Jurkat, Clone E6-1 (cell line): ENCODE measurements around the gene TMEM106C. TPM values are rescaled to one million over a fixed set of nuclear protein-coding genes. Genes with fewer than 3 reads are reported as not detected.

Source experiments
- DNase-seq: peaks from one replicate; pipeline ENCODE4 v3.0.0-alpha.2; 2011; ENCODE audit warnings: low read depth, low spot score
- H3K4me3 ChIP-seq: 2 replicates; pipeline ENCODE4 v1.5.1; 2011; ENCODE audit warnings: mild to moderate bottlenecking, low read length, control low read depth, moderate library complexity
- polyA plus RNA-seq: library from polyadenylated mRNA; unstranded; fragments of >200 nt; gene quantifications from one replicate; pipeline ENCODE4 v1.2.1, GENCODE V29; 2012; ENCODE audit warnings: missing spikeins; ENCODE audit not compliant: insufficient read length, insufficient read depth

The TMEM106C gene, protein sequence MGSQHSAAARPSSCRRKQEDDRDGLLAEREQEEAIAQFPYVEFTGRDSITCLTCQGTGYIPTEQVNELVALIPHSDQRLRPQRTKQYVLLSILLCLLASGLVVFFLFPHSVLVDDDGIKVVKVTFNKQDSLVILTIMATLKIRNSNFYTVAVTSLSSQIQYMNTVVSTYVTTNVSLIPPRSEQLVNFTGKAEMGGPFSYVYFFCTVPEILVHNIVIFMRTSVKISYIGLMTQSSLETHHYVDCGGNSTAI
- 327 TPM for polyA plus RNA-seq

DNA sequence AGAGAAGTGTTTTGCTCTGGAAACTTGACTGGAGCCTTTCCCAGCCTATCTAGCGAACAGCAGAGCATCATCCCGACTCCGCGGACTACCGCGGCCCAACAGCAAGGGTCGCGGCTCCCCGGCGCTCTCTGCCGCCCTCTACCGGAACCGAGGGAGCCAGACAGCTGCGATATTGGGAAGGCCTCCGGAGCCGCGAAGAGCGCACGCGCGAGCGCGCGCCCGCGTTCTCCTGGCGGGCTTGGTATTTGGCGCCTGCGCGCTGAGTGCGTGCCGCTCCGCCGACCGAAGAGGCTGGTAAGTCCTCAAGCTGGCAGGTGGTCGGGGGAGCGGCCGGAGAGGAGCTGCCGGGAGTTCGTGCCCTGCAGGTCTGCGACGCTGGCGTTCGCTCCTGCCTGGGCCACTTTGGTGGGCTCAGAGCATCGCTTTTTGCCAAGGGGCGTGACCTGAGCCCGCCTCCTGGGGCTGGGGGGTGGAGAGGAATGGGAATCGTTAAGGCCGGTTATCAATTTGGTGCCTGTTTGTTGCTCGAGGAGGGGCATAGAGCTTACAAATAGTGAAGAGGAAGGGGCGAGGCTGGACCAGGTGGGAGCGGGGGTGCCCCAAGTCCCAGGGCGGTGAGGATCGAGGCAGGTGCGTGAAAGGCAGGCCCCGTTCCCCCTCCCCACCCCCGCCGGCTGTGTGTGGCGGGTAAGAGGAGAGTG is at the start of gene TMEM106C:
TMEM106C (plus strand) TSS at position 257 of the 701 bp plus-strand sequence. CDS start 641 bp downstream, outside the sequence.
- peak within 1 kb of the TSS; percentile 72 for H3K4me3 ChIP-seq
- DNase-seq = peak; percentile 87

DNA sequence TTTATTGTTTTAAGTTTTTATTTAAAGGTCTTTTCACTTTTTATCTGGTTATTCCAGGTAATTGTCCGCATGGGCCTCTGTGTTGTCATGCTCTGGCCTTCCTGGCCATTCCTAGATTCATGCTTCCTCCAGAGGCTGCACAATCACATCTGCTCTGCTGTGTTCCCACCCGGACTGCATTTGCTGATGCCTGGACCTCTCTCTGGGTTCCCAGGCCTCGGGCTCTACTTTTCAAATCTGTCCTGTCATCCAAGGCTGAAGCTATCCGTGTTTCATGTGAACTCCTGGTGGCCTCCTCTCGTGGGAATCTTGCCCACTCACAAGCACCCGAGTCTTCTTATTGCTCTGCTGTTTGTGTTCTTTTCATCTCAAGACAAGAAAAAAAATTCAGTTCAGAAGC is 42.5 kb upstream of the TMEM106C start:
- H3K4me3 ChIP-seq = no peak overlapping the region
- DNase-seq = no peak

DNA sequence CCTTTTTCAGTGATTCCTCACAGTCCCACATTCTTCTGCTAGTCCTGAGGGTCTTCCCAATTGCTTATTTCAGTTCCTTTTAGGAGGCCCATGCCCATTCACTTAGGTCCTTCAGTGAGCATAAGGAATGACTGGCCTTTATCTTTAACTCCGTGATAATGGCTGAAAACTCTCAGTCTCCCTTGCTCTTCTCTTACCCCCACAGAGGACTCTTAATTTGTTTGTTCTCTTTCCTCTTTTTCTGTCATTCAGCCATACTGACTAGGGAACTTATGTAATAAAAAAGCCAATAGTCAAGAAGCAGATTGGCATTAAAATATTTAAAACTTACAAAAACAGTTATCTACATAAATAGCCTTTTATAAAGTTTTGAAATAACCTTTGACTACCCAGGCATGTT is 41.5 kb upstream of the TMEM106C start:
- DNase-seq = no peak
- H3K4me3 ChIP-seq = no peak overlapping the region

DNA sequence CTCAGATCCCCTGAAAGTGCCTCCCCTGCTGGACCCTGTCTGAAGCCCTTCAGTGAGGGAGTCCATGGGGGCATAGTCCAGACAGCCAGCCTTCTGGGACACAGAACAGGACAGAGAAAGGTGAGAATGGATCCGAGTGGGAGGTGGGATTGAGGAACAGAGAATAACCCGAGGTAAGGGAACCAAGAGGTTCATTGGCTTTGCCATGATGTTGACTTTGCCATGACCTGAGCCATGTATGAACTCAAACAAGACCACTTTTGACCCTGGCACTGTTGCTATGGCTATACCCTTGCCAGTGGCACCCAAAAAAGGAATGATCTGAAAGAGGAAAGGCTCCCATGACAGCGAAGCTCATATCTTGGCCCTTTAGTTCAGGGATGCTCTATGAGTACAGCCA is 36.0 kb upstream of the TMEM106C start:
- H3K4me3 ChIP-seq = no peak overlapping the region
- no peak for DNase-seq

DNA sequence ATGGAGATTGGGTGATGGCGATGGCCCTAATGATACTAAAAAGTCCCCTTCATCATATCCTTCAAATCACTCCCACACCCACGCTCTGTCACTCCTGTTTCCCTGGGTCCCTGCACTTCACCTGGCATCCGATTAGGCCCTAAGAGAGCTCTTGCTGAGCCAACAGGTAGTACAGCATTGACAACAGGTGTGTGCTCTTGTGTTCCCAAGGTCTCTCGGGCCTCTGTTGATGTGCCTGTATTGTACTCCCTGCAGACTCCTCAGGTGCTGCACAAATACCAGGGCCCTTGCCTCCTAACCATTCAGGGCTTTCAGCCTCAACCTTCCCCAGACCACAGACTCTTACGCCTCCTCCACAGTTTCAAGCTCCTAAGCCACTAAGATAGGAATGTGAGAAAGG is 32.8 kb upstream of the TMEM106C start:
- H3K4me3 ChIP-seq = no peak overlapping the region
- no peak for DNase-seq

DNA sequence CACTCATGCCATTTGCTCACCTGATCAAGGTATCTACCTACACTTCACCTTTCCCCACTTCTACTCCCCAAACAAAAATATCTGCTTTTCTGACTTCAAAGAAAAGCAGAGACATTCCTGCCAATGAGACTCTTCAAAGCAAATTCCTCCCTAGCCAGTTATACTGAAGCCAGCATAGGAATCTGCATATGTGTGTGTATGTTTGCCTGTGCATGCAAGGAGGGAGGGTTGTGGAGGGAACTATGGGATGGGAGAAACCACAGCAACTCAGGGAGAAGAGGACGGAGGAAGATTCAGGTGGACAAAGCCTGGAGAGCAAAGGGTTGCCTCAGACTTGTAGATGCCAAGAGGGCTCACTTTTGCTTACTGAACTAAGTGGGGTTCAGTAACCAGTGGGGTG is 32.2 kb upstream of the TMEM106C start:
- H3K4me3 ChIP-seq = no peak overlapping the region
- no peak for DNase-seq

DNA sequence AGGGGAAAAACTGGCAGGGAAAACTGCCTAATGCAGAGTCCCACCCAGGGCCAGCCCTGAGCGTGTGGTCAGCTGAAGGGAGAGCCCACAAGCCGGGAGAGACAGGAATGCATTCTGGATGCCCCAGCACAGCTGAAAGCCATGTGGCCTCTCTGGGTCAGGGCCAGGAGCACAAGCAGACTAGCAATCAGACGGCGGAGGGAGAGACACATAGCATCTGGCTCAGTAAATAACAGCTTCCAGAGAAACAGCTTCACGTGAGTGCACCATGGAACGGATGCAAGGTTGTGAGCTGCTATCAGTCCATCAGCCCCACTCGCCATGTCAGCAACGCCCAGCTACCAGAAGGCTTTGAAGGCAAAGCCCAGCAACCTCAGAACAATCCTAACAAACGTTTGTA is 28.2 kb upstream of the TMEM106C start:
- H3K4me3 ChIP-seq = no peak overlapping the region
- no peak for DNase-seq

DNA sequence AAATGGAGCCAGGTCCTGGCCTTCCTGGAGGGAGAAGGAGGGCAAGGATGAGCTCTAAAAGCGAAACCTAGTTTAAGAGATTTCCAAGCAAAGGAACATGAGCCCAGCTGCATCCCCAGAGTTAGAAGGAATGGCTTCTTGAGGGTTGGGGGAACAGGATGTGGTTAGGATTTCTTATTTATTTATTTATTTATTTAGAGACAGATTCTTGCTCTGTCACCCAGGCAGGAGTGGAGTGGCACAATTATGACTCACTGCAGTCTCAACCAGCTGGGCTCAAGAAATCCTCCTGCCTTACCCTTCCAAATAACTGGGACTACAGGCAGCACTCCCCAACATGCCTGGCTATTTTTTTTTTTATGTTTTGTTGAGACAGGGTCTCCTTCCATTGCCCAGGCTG is 25.3 kb upstream of the TMEM106C start:
- peak; percentile 20 for DNase-seq
- no peak overlapping the region for H3K4me3 ChIP-seq

DNA sequence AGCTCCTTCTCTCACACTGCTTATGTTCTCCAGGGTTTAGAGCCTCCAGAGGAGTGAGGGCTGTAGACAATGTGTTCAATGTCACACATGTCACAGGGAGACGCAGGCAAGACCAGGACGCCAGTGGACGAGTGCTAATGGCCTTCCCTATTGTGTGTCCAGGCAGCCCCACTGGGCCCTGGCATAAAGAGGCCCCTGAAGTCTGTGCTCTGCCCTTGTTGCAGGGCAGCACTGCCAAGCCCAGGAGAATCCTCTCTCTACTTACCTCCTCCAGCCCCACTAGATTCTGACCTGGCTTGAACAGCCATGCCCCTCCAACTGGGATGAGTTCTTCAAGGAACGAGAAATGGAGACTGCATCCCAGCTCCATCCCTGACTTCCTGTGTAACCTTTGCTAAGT is 24.8 kb upstream of the TMEM106C start:
- DNase-seq = no peak
- no peak overlapping the region for H3K4me3 ChIP-seq

DNA sequence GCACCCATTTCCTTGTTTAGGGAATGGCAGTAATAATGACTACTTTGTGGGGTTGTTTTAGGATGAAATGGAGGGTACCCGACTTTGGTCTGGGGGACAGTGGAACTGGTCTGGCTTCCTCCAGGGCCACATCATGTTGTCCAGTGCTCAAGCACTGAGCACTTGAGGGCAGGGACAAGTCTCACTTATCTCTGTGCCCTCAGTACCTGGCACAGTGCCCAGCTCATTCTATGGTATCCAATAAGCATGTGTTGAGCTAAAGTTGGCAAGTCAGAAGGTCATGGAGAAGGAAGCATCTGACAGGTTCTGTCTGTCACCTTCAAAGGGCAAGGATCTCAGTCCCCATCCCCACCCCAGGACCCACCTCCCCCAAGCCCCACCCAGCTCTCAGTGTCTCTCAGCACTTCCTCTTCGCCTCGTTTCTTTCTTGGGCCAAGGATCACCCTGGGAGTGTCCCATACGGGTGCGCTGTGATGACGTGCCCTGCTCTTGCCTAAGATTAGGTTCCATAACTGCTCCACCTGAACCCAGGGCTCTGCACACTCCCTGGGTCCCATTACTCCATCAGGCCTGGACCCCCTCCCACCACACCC is 24.3 kb upstream of the TMEM106C start:
- DNase-seq = no peak
- no peak overlapping the region for H3K4me3 ChIP-seq

DNA sequence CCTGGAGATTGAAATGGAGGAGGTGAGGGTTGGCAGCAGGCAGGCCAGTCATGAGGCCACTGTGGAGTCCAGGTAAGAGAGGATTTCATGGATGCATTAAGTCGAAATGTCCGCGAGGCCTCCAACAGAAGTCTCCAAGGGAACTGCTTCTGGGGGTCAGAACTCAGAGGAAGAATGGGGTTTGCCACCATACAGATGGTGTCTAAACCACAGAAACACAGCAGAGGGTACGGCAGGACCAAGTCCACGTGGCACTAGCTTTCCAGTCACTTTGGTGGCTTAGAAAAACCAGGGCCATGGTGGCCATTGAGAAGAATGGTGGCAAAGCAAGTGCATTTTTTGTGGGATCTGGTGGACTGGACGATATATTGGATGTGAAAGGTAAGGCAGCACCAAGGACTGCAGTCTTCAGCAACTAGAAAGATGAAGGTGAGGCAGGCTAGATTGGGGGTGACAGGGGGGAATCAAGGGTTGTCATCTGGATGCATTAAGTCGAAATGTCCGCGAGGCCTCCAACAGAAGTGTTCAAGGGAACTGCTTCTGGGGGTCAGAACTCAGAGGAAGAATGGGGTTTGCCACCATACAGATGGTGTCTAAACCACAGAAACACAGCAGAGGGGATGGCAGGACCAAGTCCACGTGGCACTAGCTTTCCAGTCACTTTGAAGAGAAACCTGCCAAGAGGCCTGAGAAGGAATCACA is 22.5 kb upstream of the TMEM106C start:
- no peak overlapping the region for H3K4me3 ChIP-seq
- DNase-seq = no peak

DNA sequence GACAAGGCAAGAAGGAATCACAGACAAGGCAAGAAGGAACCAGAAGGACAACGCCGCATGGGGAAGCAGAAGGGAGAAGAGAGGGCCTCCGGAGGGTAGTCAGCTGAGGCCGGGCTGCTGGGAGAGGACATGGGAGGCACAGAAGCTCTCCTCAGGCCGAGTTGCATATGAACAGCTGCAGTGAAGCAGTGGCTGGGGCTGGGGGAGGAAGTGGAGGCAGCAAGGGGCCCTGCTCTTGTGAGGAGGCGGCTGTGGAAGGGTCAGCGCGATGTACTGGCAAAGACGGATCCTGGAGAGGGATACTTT is 22.0 kb upstream of the TMEM106C start:
- H3K4me3 ChIP-seq = no peak overlapping the region
- DNase-seq = no peak

DNA sequence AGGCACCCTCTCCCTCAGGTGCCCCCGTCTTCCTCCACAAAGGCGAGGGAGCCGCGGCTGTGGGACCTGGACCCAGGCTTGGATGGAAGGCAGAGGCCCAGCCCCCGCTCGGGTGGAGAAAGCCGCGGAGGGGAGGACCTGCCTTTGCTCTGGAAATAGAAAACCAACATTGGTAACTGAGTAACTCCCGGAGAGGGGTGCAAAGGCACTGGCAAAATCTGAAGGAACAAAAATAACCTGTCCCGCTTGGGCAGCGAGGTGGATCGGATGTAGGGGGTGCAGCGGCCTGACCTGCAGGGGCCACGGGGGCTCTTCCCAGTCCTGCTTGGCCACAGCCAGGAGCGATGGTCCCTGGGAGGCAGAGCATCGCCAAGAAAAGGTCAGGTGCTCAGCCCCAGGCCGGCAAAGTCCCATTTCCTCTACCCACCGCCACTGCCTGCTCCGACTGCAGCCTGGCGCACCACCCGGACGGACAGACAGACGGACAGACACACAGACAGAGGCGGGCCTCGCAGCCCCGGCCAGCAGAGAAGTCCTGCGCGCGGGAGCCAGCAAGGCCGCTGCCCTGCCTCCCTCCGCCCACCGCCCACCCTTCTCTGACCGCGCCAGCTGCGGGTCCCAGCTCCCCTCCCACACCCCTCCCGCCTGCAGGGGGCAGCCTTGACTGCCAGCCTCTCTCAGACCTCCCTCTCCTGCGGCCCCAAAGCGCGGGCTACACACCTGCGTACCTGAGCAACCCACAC is 21.4 kb upstream of the TMEM106C start:
- H3K4me3 ChIP-seq = no peak overlapping the region
- no peak for DNase-seq

DNA sequence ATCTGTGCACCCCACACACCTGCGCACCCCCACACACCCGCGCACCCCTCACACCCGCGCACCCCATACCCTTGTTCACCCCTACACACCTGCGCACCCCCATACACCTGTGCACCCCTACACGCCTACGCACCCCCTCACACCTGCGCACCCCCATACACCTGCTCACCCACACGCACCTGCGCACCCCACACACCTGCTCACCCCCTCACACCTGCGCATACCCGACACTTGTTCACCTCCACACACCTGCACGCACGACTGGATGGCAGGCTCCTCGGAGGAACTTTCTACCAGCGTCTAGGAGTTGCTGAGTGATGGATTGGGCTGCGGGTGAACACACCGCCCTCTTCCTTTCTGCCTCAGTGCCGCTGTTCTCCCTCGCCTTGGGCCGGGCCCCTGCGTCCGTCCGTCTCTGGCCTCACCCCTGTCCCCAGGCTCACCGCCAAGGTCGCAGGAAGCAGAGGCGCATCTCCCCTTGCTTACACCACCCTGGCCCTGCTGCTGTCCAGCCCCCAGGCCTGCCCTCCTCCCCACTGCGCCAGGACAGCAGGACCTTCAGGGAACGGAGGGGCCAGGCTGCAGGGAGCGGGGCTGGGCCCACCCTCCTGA is 20.7 kb upstream of the TMEM106C start:
- DNase-seq = no peak
- H3K4me3 ChIP-seq = no peak overlapping the region

DNA sequence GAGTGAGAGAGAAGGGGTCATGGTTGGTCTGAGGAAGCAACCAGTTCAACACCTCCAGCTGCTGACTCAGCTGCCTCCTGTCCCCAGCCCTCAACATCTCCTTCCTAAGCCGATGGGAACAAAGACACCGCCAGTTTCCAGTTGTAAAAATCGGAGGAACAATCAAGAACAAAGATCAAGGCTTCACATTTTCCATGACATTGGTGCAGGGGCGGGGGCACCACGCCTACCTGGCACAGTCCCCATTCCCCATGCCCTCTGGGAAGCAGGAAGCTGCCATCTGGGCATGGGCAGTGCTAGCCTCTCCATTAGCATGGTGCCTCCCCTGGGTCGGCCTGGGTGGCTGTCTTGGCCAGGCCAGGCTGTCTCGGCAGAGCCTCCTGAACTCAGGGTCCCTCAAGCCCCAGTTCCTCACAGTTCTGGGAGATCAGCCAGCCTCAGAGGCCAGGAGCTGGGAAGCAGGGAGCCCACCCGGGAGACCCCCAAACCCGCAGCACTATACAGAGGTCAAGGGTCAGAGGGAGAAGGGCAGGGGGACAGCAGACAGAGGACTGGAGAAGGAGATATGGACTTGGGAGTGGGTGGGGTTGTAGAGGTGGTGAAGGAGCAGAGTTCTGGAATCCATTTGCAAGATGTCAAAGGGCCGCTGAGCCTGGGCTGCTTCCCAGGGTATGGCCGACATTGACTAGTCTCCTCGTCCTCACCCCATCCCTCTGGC is 19.6 kb upstream of the TMEM106C start:
- no peak overlapping the region for H3K4me3 ChIP-seq
- no peak for DNase-seq

DNA sequence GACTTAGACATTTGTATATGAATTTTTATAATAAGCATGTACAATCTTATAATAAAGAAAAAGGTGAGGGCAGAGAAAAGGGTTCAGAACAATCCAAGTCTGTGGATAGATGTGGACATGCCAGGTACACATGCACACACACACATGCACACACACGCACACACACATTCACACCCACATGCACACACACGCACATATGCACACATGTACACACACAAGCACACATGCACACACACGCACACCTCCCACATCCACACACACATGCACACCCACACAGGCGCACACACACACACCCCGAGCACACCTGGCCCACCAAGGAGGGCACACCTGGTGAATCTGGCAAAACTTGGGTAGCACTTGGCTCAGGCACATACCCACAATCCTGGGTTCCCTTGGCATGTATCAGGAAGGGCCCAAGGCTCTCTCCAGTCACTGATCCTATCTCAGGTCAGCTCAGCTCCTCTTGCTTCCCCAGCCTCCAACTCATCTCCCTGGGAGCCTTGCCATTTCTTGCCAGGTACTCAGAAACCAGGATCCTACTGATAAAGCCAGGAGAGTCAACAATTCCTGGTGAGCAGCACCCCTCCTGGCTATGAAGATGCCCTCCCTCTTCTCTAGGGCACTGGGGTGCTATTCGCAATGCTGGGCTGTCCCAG is 18.6 kb upstream of the TMEM106C start:
- no peak for DNase-seq
- H3K4me3 ChIP-seq = no peak overlapping the region

DNA sequence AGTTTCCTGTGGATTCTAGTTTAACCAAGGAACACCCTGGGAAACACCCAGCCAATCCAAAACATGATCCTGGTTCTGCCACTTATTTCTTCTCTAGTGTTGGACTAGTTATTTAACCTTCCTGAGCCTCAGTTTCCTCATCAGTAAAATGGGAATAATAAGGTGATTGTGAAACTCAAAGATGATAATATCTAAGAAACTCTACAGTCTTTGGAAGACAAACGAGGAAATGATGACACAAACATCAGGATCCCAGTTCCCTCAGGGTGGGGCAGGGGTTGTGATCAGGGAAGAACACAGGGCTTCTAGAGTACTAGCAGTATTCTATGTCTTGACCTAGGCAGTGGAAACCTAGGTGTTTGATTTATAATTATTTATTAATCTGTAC is 18.1 kb upstream of the TMEM106C start:
- DNase-seq = no peak
- no peak overlapping the region for H3K4me3 ChIP-seq
